ENCODE data around the gene OR14J1. TPM values are rescaled to one million over a fixed set of nuclear protein-coding genes. Genes with fewer than 3 reads are reported as not detected.
"Not testable (repeated sequence)": the region's sequence is repeated elsewhere in the genome, so short reads cannot be mapped to it uniquely, and the experiment has no call there.

Gene OR14J1
- polyA plus RNA-seq, 1 of the 3 experiments (the other 2 are of a cell fraction), result not detected

DNA sequence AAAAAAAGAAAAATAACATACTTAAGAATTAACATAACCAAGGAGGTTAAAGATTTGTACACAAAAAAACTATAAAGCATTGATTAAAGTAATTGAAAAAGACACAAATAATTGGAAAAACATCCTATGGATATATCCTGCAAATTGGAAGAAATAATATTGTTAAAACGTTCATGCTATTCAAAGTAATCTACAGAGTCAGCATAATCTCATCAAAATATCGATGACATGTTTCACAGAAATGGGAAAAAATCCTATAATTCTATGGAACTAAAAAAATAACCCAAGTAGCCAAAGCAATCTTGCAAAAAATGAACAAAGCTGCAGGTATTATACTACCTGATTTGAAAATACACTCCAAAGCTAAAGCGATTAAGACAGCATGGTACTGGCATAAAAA is 43.9 kb downstream of the OR14J1 start:
- no peak for TF ChIP-seq ELF1 (IDR thresholded peaks at IDR 0.05)
- Histone ChIP-seq H3K4me3 (ENCODE audit: low read depth in 2 of 2, low read length in 1 of 2) (no peak overlapping the region), H3K36me3 (replicated peaks in 1 of 2; ENCODE audit: control insufficient read depth in 1 of 2, insufficient read depth in 2 of 2, low read length in 1 of 2) (no peaks in the 10 kb centered on the region), H3K9ac (no peak overlapping the region), H3K79me2 (ENCODE audit: insufficient read depth) (no peaks in the 10 kb centered on the region), H3K27me3 (ENCODE audit: insufficient read depth) (no peaks in the 10 kb centered on the region), H3K4me2 (no peak overlapping the region), H3K9me3 (no peaks in the 10 kb centered on the region), H4K20me1 (ENCODE audit: insufficient read depth) (no peaks in the 10 kb centered on the region), H3K4me1 (ENCODE audit: control insufficient read depth in 1 of 2, insufficient read depth in 2 of 2, low read depth in 1 of 2, low read length in 1 of 2) (no peaks in the 10 kb centered on the region), H3F3A (replicated peaks; ENCODE audit: insufficient read depth) (no peaks in the 10 kb centered on the region), H3K9me2 (no peaks in the 10 kb centered on the region), H3K27ac (ENCODE audit: low read depth in 2 of 2, low read length in 1 of 2) (no peak overlapping the region), H2AFZ (ENCODE audit: low read depth) (no peak overlapping the region)
- ChIA-PET CTCF (no interaction called here), POLR2A (no interaction called here)
- DNase-seq, result no peak
- 2% methylated on average over 3 of the region's 3 CpGs for WGBS (ENCODE audit: low lambda C conversion rate)

DNA sequence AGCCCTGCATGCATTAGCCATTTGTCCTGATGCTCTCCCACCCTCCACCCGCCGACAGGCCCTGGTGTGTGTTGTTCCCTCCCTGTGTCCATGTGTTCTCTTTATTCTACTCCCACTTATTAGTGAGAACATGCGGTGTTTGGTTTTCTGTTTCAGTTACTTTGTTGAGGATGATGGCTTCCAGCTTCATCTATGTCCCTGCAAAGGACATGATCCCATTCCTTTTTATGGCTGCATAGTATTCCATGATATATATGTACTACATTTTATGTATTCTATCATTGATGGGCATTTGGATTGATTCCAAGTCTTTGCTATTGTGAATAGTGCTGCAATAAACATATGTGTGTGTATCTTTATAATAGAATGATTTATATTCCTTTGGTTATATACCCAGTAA is 47.8 kb downstream of the OR14J1 start:
- H3K4me2 ChIP-seq; H3F3A ChIP-seq (replicated peaks; ENCODE audit: insufficient read depth); H3K27ac ChIP-seq (ENCODE audit: low read depth in 2 of 2, low read length in 1 of 2); DNase-seq; H3K4me1 ChIP-seq (ENCODE audit: control insufficient read depth in 1 of 2, insufficient read depth in 2 of 2, low read depth in 1 of 2, low read length in 1 of 2); H4K20me1 ChIP-seq (ENCODE audit: insufficient read depth); CTCF ChIA-PET; H3K36me3 ChIP-seq (replicated peaks in 1 of 2; ENCODE audit: control insufficient read depth in 1 of 2, insufficient read depth in 2 of 2, low read length in 1 of 2); H3K9ac ChIP-seq; H2AFZ ChIP-seq (ENCODE audit: low read depth); H3K79me2 ChIP-seq (ENCODE audit: insufficient read depth); H3K4me3 ChIP-seq (ENCODE audit: low read depth in 2 of 2, low read length in 1 of 2); H3K27me3 ChIP-seq (ENCODE audit: insufficient read depth); H3K9me2 ChIP-seq; H3K9me3 ChIP-seq; POLR2A ChIA-PET: not testable (repeated sequence)
- WGBS (ENCODE audit: low lambda C conversion rate), result 6% methylated on average over 3 of the region's 3 CpGs

DNA sequence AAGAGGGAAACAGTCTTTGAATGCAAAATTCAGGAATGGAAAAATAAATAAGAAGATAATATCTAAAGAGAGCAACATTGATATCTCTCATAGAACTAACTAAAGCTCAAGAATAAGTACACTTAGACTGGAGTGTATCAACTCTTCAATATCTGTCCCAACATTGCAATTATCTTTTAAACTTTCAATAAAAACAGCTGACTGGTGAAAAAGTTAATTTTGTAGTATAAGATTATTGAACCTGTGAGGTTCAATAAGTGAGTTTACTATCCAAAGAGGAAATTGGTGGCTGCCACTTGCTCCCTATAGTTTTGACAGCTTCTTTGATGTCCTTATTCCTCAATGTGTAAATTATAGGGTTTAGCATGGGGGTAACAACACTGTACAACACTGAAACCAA is 53.5 kb downstream of the OR14J1 start:
- H3K27ac ChIP-seq (ENCODE audit: low read depth in 2 of 2, low read length in 1 of 2), result no peak overlapping the region
- no peak for DNase-seq
- H3K9me3 ChIP-seq, result no peaks in the 10 kb centered on the region
- H3K4me2 ChIP-seq, result no peak overlapping the region
- H2AFZ ChIP-seq (ENCODE audit: low read depth), result no peak overlapping the region
- H3K9me2 ChIP-seq, result no peaks in the 10 kb centered on the region
- H3K4me3 ChIP-seq (ENCODE audit: low read depth in 2 of 2, low read length in 1 of 2), result no peak overlapping the region
- no peaks in the 10 kb centered on the region for H3K36me3 ChIP-seq (replicated peaks in 1 of 2; ENCODE audit: control insufficient read depth in 1 of 2, insufficient read depth in 2 of 2, low read length in 1 of 2)
- H4K20me1 ChIP-seq (ENCODE audit: insufficient read depth), result no peaks in the 10 kb centered on the region
- CTCF ChIA-PET, result no interaction called here
- no peaks in the 10 kb centered on the region for H3K79me2 ChIP-seq (ENCODE audit: insufficient read depth)
- H3K9ac ChIP-seq, result no peak overlapping the region
- TF ChIP-seq JUND (IDR thresholded peaks at IDR 0.05) (no peak), MEF2A (IDR thresholded peaks at IDR 0.05; ENCODE audit: borderline replicate concordance, low read depth) (no peak), RXRA (IDR thresholded peaks at IDR 0.05; ENCODE audit: borderline replicate concordance, low read depth) (no peak), NFIC (IDR thresholded peaks at IDR 0.05; ENCODE audit: borderline replicate concordance) (no peak), POLR2AphosphoS5 (IDR thresholded peaks at IDR 0.05; ENCODE audit: low read depth, low read length) (no peak), SIN3A (IDR thresholded peaks at IDR 0.05; ENCODE audit: borderline replicate concordance, low read depth, low read length) (no peak), EZH2phosphoT487 (IDR thresholded peaks at IDR 0.05; ENCODE audit: borderline replicate concordance, low read depth) (no peak), GABPA (IDR thresholded peaks at IDR 0.05; ENCODE audit: low read depth) (no peak), TAF1 (IDR thresholded peaks at IDR 0.05; ENCODE audit: borderline replicate concordance, low read depth, low read length) (no peak), RCOR1 (IDR thresholded peaks at IDR 0.05; ENCODE audit: low read length) (no peak), FOXJ3 (CRISPR knock-in tag; IDR thresholded peaks at IDR 0.05) (no peak), ELF1 (IDR thresholded peaks at IDR 0.05) (no peak), SMC3 (IDR thresholded peaks at IDR 0.05; ENCODE audit: low read depth, low read length) (no peak), FOSL2 (IDR thresholded peaks at IDR 0.05; ENCODE audit: borderline replicate concordance, low read depth) (no peak)
- TF ChIP-seq, protein P1, sequence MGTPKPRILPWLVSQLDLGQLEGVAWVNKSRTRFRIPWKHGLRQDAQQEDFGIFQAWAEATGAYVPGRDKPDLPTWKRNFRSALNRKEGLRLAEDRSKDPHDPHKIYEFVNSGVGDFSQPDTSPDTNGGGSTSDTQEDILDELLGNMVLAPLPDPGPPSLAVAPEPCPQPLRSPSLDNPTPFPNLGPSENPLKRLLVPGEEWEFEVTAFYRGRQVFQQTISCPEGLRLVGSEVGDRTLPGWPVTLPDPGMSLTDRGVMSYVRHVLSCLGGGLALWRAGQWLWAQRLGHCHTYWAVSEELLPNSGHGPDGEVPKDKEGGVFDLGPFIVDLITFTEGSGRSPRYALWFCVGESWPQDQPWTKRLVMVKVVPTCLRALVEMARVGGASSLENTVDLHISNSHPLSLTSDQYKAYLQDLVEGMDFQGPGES (IDR thresholded peaks at IDR 0.05; ENCODE audit: low read depth, low read length), result no peak
- TF ChIP-seq, protein P2, sequence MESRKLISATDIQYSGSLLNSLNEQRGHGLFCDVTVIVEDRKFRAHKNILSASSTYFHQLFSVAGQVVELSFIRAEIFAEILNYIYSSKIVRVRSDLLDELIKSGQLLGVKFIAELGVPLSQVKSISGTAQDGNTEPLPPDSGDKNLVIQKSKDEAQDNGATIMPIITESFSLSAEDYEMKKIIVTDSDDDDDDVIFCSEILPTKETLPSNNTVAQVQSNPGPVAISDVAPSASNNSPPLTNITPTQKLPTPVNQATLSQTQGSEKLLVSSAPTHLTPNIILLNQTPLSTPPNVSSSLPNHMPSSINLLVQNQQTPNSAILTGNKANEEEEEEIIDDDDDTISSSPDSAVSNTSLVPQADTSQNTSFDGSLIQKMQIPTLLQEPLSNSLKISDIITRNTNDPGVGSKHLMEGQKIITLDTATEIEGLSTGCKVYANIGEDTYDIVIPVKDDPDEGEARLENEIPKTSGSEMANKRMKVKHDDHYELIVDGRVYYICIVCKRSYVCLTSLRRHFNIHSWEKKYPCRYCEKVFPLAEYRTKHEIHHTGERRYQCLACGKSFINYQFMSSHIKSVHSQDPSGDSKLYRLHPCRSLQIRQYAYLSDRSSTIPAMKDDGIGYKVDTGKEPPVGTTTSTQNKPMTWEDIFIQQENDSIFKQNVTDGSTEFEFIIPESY (IDR thresholded peaks at IDR 0.05; ENCODE audit: borderline replicate concordance, low read depth), result no peak
- TF ChIP-seq, protein P3, sequence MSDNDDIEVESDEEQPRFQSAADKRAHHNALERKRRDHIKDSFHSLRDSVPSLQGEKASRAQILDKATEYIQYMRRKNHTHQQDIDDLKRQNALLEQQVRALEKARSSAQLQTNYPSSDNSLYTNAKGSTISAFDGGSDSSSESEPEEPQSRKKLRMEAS (IDR thresholded peaks at IDR 0.05; ENCODE audit: low read depth), result no peak
- TF ChIP-seq, protein P4, sequence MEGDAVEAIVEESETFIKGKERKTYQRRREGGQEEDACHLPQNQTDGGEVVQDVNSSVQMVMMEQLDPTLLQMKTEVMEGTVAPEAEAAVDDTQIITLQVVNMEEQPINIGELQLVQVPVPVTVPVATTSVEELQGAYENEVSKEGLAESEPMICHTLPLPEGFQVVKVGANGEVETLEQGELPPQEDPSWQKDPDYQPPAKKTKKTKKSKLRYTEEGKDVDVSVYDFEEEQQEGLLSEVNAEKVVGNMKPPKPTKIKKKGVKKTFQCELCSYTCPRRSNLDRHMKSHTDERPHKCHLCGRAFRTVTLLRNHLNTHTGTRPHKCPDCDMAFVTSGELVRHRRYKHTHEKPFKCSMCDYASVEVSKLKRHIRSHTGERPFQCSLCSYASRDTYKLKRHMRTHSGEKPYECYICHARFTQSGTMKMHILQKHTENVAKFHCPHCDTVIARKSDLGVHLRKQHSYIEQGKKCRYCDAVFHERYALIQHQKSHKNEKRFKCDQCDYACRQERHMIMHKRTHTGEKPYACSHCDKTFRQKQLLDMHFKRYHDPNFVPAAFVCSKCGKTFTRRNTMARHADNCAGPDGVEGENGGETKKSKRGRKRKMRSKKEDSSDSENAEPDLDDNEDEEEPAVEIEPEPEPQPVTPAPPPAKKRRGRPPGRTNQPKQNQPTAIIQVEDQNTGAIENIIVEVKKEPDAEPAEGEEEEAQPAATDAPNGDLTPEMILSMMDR (IDR thresholded peaks at IDR 0.05), result no peak
- POLR2A ChIA-PET, result no interaction called here
- H3K27me3 ChIP-seq (ENCODE audit: insufficient read depth), result no peaks in the 10 kb centered on the region
- H3K4me1 ChIP-seq (ENCODE audit: control insufficient read depth in 1 of 2, insufficient read depth in 2 of 2, low read depth in 1 of 2, low read length in 1 of 2), result no peaks in the 10 kb centered on the region
- H3F3A ChIP-seq (replicated peaks; ENCODE audit: insufficient read depth), result no peaks in the 10 kb centered on the region

Data from SK-N-SH (cell line).